Erythroblast (primary cell): Measurements from ENCODE around the gene MRPL46.

Experiments
- GATA1 ChIP-seq: IDR thresholded peaks from 2 replicates; pipeline ENCODE4 v1.6.1; 2011; ENCODE audit warnings: low read depth, mild to moderate bottlenecking, control low read depth, low read length, moderate library complexity
- POLR2A ChIP-seq: IDR thresholded peaks from 2 replicates; pipeline ENCODE4 v1.6.1; 2011; ENCODE audit warnings: mild to moderate bottlenecking, low read length

- TF ChIP-seq POLR2A (no peak), GATA1 (no peak)
Observed at GRCh38 chr15:88477904-88478303, 10.7 kb upstream of the MRPL46 start.
